ENCODE results near the gene LRRC71. TPM values are rescaled to one million over a fixed set of nuclear protein-coding genes. Genes with fewer than 3 reads are reported as not detected.

Gene LRRC71
- total RNA-seq (2014; rRNA removed; shearing (Covaris generic)) (not detected in 2 replicates), polyA plus RNA-seq (2016; fragmentation: Nextera tagmentation; extraction: Ambion mirVana) (0.24 and 0.31 TPM in 2 replicates)
- long read RNA-seq, result 0 reads

GRCh38 chr1:156920233-156921052, at the start of gene LRRC71:
Gene LRRC71, plus strand, starts transcription at chr1:156920632. Its CDS starts 172 bp downstream, at chr1:156920804.
- peaks cover 18% of the 10 kb centered on the region; the same call in 1 of the 2 replicates for H3K4me1 ChIP-seq (ENCODE audit: insufficient read depth)
- ATAC-seq (peak; percentile 87), DNase-seq (ENCODE audit: low spot score) (peak; percentile 94)
- peak within 1 kb of the TSS; percentile 98 for H2AFZ ChIP-seq
- TF ChIP-seq ZNF331 (CRISPR knock-in tag; IDR thresholded peaks at IDR 0.05; ENCODE audit: low read depth), result no peak
- TF ChIP-seq EZH2phosphoT487 (IDR thresholded peaks at IDR 0.05; ENCODE audit: unreplicated experiment), result peak; percentile 82
- peak; percentile 82 for TF ChIP-seq EZH2 (IDR thresholded peaks at IDR 0.05; ENCODE audit: low read depth, unreplicated experiment)
- TF ChIP-seq CREB1 (CRISPR knock-in tag; IDR thresholded peaks at IDR 0.05; ENCODE audit: low read depth), result peak; percentile 71
- peak; percentile 82 to 96 for TF ChIP-seq CTCF (conservative IDR thresholded peaks at IDR 0.05; ENCODE audit: low read depth in 2 of 2)
- Mint-ChIP-seq H3K9me3 (no peaks in the 10 kb centered on the region; the same call in 1 of the 3 replicates), H3K27ac (no peak within 1 kb of the TSS), H3K27me3 (ENCODE audit: insufficient read depth, low read depth, poor library complexity) (peaks cover 71% of the 10 kb centered on the region), H3K36me3 (ENCODE audit: low read depth) (no peaks in the 10 kb centered on the region), H3K4me3 (peak within 1 kb of the TSS; percentile 73), H3K4me1 (peaks cover 20% of the 10 kb centered on the region)
- H3K4me2 ChIP-seq, result peak within 1 kb of the TSS; percentile 93
- H3K4me3 ChIP-seq, result peak within 1 kb of the TSS; percentile 64
- 0 out of 2 replicates have a peak, but pooled peaks cover 2% of the 10 kb centered on the region for H4K20me1 ChIP-seq (replicated peaks; ENCODE audit: insufficient read depth)
- no peak within 1 kb of the TSS for H3K27ac ChIP-seq (ENCODE audit: low read depth)
- peaks cover 96% of the 10 kb centered on the region for H3K27me3 ChIP-seq (ENCODE audit: insufficient read depth)
- no peaks in the 10 kb centered on the region for H3K36me3 ChIP-seq (ENCODE audit: insufficient read depth)
- H3K79me2 ChIP-seq (replicated peaks; ENCODE audit: insufficient read depth), result no peaks in the 10 kb centered on the region
- H3K9me2 ChIP-seq (ENCODE audit: insufficient read depth), result no peaks in the 10 kb centered on the region
- H3F3A ChIP-seq (replicated peaks; ENCODE audit: low read depth), result peaks cover 5% of the 10 kb centered on the region; the same call in 1 of the 2 replicates

- Histone ChIP-seq H3K79me2 (replicated peaks; ENCODE audit: insufficient read depth) (no peaks in the 10 kb centered on the region), H3K4me3 (no peak overlapping the region), H3K4me2 (no peak overlapping the region), H3K27ac (ENCODE audit: low read depth) (no peak overlapping the region), H4K20me1 (replicated peaks; ENCODE audit: insufficient read depth) (no peaks in the 10 kb centered on the region), H3F3A (replicated peaks; ENCODE audit: low read depth) (0 out of 2 replicates have a peak, but pooled peaks cover 3% of the 10 kb centered on the region), H3K9me2 (ENCODE audit: insufficient read depth) (no peaks in the 10 kb centered on the region), H2AFZ (no peak overlapping the region), H3K27me3 (ENCODE audit: insufficient read depth) (peaks cover 37% of the 10 kb centered on the region), H3K36me3 (ENCODE audit: insufficient read depth) (no peaks in the 10 kb centered on the region), H3K4me1 (ENCODE audit: insufficient read depth) (peaks cover 3% of the 10 kb centered on the region; the same call in 1 of the 2 replicates)
- Mint-ChIP-seq H3K9me3 (no peaks in the 10 kb centered on the region), H3K4me3 (no peak overlapping the region), H3K36me3 (ENCODE audit: low read depth) (no peaks in the 10 kb centered on the region), H3K27ac (no peak overlapping the region), H3K27me3 (ENCODE audit: insufficient read depth, low read depth, poor library complexity) (peaks cover 19% of the 10 kb centered on the region), H3K4me1 (peaks cover 10% of the 10 kb centered on the region; the same call in 2 of the 3 replicates)
- DNase-seq (ENCODE audit: low spot score) (no peak), ATAC-seq (no peak)
- no peak for TF ChIP-seq POLR2AphosphoS5 (IDR thresholded peaks at IDR 0.05; ENCODE audit: low read depth)
- no peak for TF ChIP-seq ZNF331 (CRISPR knock-in tag; IDR thresholded peaks at IDR 0.05; ENCODE audit: low read depth)
- no peak for TF ChIP-seq STAT1 (IDR thresholded peaks at IDR 0.05; ENCODE audit: unreplicated experiment)
- no peak for TF ChIP-seq EZH2phosphoT487 (IDR thresholded peaks at IDR 0.05; ENCODE audit: unreplicated experiment)
- no peak for TF ChIP-seq REST (IDR thresholded peaks at IDR 0.05; ENCODE audit: unreplicated experiment)
- no peak for TF ChIP-seq ZNF114 (CRISPR knock-in tag; IDR thresholded peaks at IDR 0.05)
- no peak for TF ChIP-seq CREB1 (CRISPR knock-in tag; IDR thresholded peaks at IDR 0.05; ENCODE audit: low read depth)
- TF ChIP-seq CTCF (conservative IDR thresholded peaks at IDR 0.05; ENCODE audit: low read depth in 2 of 2), result no peak
- no peak for TF ChIP-seq EZH2 (IDR thresholded peaks at IDR 0.05; ENCODE audit: low read depth, unreplicated experiment)
- TF ChIP-seq JUNB (IDR thresholded peaks at IDR 0.05; ENCODE audit: unreplicated experiment), result no peak
Measured at GRCh38 chr1:156873659-156874058, 46.8 kb upstream of the LRRC71 start.

All from GM23338 (cell line).